Natural killer cell (primary cell): ENCODE results near the gene HYPK. TPM values are rescaled to one million over a fixed set of nuclear protein-coding genes. Genes with fewer than 3 reads are reported as not detected.
A peak's percentile ranks its signal among the peaks of the same experiment; 100 is the strongest.

Source experiments
- ATAC-seq, 3 donors: fragments of 150-1000 bp in 2 of 3; fragments of 200-7000 bp in 1 of 3; cut with Tn5 transposase; 1 replicate in 1 of 3; 2 replicates in 2 of 3; pipeline ENCODE4 v1.10.0; 2021; ENCODE audit warnings: mild to moderate bottlenecking in 2 of 3, moderate library complexity in 2 of 3
- DNase-seq, 2 donors: peaks; one replicate each; pipeline versions ENCODE4 v3.0.0 to v3.0.0-alpha.2; 2013 to 2021; ENCODE audit warnings: mixed read lengths in 1 of 2
- H3K27ac ChIP-seq: one replicate; pipeline ENCODE4 v1.5.1; 2013; ENCODE audit warnings: mild to moderate bottlenecking, low read length
- H3K27me3 ChIP-seq: one replicate; pipeline ENCODE4 v1.6.1; 2013; ENCODE audit warnings: low read length; ENCODE audit not compliant: control insufficient read depth, insufficient read depth
- H3K36me3 ChIP-seq: one replicate; pipeline ENCODE4 v1.6.1; 2013; ENCODE audit warnings: low read length; ENCODE audit not compliant: control insufficient read depth, insufficient read depth
- H3K4me1 ChIP-seq: one replicate; pipeline ENCODE4 v1.6.1; 2013; ENCODE audit warnings: low read length; ENCODE audit not compliant: control insufficient read depth, insufficient read depth
- H3K4me3 ChIP-seq: one replicate; pipeline ENCODE4 v1.5.1; 2013; ENCODE audit warnings: low read length
- H3K9me3 ChIP-seq: one replicate; pipeline ENCODE4 v1.6.1; 2013; ENCODE audit warnings: low read length; ENCODE audit not compliant: control insufficient read depth, insufficient read depth
- H3K27ac Mint-ChIP-seq, 2 donors: one replicate each; pipeline ENCODE4 v1.8.0; 2022; ENCODE audit warnings: mild to moderate bottlenecking in 2 of 2, mixed read lengths in 2 of 2, moderate library complexity in 1 of 2
- H3K27me3 Mint-ChIP-seq, 2 donors: one replicate each; pipeline ENCODE4 v1.8.0; 2022; ENCODE audit warnings: low read depth in 2 of 2, mixed read lengths in 2 of 2
- H3K36me3 Mint-ChIP-seq: one replicate; pipeline ENCODE4 v1.8.0; 2022; ENCODE audit warnings: mixed read lengths
- H3K4me1 Mint-ChIP-seq, 2 donors: one replicate each; pipeline ENCODE4 v1.8.0; 2022; ENCODE audit warnings: mixed read lengths in 2 of 2
- H3K4me3 Mint-ChIP-seq: one replicate; pipeline ENCODE4 v1.8.0; 2022; ENCODE audit warnings: mild to moderate bottlenecking, moderate library complexity, mixed read lengths
- H3K9me3 Mint-ChIP-seq, 2 donors: one replicate each; pipeline ENCODE4 v1.8.0; 2022; ENCODE audit warnings: mixed read lengths in 2 of 2
- WGBS: methylation state at CpG from one replicate; pipeline ENCODE4 v1.1.7; 2013; ENCODE audit warnings: missing lambda C conversion rate; ENCODE audit not compliant: insufficient coverage; 5-methylcytosine and 5-hydroxymethylcytosine counted together
- intact Hi-C: fragments of 100-400 bp; cut with micrococcal nuclease; formaldehyde crosslinking; loops from one replicate; pipeline ENCODE4 v1.14.2; 2022
- total RNA-seq, 4 donors: library from RNA; stranded (reverse); fragments of 120-200 nt in 1 of 4; gene quantifications; one replicate each; pipeline versions ENCODE4 v1.2.3 to v1.2.4, GENCODE V29; 2013 to 2022
- TF ChIP-seq, protein P1 (sequence below): fragments of 200-600 bp; IDR thresholded peaks from one replicate; pipeline ENCODE4 v1.8.0; 2022; ENCODE audit warnings: antibody characterized with exemption

Gene HYPK
- total RNA-seq, 3 donors from 2014 or later (not counting 1 experiment from before 2014, with no cell fraction given), result 19.8 to 29.3 (median 25.8) TPM

GRCh38 chr15:43763819-43764446, 36.5 kb upstream of the HYPK start:
- H3K9me3 ChIP-seq, result no peaks in the 10 kb centered on the region
- peaks cover 88% of the 10 kb centered on the region for H3K36me3 ChIP-seq
- no peaks in the 10 kb centered on the region for H3K27me3 ChIP-seq
- H3K4me1 ChIP-seq, result no peaks in the 10 kb centered on the region
- H3K4me3 ChIP-seq, result no peak overlapping the region
- Mint-ChIP-seq H3K4me3 (no peak overlapping the region), H3K27me3 (no peaks in the 10 kb centered on the region), H3K4me1 (peaks cover 8 to 15% of the 10 kb centered on the region in 2 donors), H3K9me3 (no peaks in the 10 kb centered on the region), H3K36me3 (peaks cover 11% of the 10 kb centered on the region), H3K27ac (peak overlapping the region; percentile 51 to 65)
- WGBS, result 97% methylated on average over 2 of the region's 2 CpGs
- intact Hi-C loops, result no loop called here
- DNase-seq, result no peak
- ATAC-seq, result no peak
- TF ChIP-seq, protein P1, sequence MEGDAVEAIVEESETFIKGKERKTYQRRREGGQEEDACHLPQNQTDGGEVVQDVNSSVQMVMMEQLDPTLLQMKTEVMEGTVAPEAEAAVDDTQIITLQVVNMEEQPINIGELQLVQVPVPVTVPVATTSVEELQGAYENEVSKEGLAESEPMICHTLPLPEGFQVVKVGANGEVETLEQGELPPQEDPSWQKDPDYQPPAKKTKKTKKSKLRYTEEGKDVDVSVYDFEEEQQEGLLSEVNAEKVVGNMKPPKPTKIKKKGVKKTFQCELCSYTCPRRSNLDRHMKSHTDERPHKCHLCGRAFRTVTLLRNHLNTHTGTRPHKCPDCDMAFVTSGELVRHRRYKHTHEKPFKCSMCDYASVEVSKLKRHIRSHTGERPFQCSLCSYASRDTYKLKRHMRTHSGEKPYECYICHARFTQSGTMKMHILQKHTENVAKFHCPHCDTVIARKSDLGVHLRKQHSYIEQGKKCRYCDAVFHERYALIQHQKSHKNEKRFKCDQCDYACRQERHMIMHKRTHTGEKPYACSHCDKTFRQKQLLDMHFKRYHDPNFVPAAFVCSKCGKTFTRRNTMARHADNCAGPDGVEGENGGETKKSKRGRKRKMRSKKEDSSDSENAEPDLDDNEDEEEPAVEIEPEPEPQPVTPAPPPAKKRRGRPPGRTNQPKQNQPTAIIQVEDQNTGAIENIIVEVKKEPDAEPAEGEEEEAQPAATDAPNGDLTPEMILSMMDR, result no peak
- no peak overlapping the region for H3K27ac ChIP-seq

DNA sequence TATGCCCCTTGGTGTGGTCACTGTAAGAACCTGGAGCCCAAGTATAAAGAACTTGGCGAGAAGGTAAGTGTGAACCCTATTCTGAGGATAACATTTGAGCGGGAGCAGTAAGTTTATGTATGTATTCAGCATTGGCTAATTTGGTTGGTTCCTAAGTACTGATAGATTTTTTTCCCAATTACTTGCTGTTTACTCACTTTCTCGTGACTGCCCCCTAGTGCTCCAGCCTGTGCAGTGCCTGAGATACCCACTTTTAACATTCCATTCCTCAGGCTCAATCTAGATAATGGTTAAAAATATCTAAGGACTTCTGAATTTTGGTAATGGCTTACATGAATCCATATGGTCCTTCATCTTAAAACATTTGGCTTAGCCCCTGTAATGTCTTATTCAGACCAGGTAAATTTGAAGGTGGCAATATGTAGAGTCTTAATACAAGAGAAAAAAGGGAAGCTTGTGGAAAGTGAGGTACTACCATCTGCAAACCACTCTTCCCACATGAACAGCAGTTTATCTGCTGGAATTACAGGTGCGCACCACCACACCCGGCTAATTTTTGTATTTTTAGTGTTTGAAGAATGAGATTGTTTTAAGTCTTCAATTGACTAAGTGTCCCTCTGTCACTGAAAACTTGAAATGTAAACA, 30.7 kb upstream of the HYPK start:
- Mint-ChIP-seq H3K4me3 (no peak overlapping the region), H3K27me3 (no peaks in the 10 kb centered on the region), H3K4me1 (peaks cover 0 to 5% of the 10 kb centered on the region in 2 donors), H3K27ac (peak overlapping the region in 1 of 2 donors; percentile 57), H3K36me3 (peaks cover 27% of the 10 kb centered on the region), H3K9me3 (no peaks in the 10 kb centered on the region)
- Histone ChIP-seq H3K4me1 (no peaks in the 10 kb centered on the region), H3K4me3 (no peak overlapping the region), H3K27ac (no peak overlapping the region), H3K27me3 (no peaks in the 10 kb centered on the region), H3K9me3 (no peaks in the 10 kb centered on the region), H3K36me3 (peaks cover 83% of the 10 kb centered on the region)
- intact Hi-C loops, result no loop called here
- TF ChIP-seq, protein P1, result peak; percentile 89
- DNase-seq (peak in 1 of 2 donors; percentile 81), ATAC-seq (peak; percentile 76 to 84 (median 76))
- 63% methylated on average over 3 of the region's 5 CpGs for WGBS

DNA sequence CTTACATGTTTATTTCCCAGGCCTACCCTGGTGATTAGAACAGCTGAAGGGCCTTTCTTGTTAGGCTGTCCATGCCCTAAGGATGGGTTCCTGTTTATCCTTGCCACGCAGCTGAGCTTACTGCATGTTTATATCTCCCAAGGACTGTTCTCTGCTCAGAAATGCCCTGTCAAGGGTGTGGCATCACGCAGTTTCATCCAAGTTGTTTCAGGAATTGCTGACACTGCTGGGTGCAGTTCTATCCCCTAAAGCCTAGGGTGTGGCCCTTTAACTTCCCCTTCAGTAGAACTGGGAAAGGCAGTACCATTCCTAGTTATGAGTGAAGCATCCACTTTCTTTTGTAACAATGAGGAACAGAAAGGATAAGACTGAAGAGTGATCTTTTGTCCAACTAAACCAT, 28.6 kb upstream of the HYPK start:
- Histone ChIP-seq H3K27ac (no peak overlapping the region), H3K9me3 (no peaks in the 10 kb centered on the region), H3K36me3 (peaks cover 62% of the 10 kb centered on the region), H3K27me3 (no peaks in the 10 kb centered on the region), H3K4me1 (peaks cover 10% of the 10 kb centered on the region), H3K4me3 (no peak overlapping the region)
- no peaks in the 10 kb centered on the region for H3K9me3 Mint-ChIP-seq
- intact Hi-C loops, result no loop called here
- DNase-seq (no peak), ATAC-seq (no peak)
- H3K4me3 Mint-ChIP-seq, result no peak overlapping the region
- peak overlapping the region; percentile 45 to 56 for H3K27ac Mint-ChIP-seq
- H3K36me3 Mint-ChIP-seq, result peaks cover 27% of the 10 kb centered on the region
- TF ChIP-seq, protein P1, result no peak
- 96% methylated on average over 2 of the region's 2 CpGs for WGBS
- peaks cover 0 to 6% of the 10 kb centered on the region in 2 donors for H3K4me1 Mint-ChIP-seq
- H3K27me3 Mint-ChIP-seq, result no peaks in the 10 kb centered on the region
